H1 (cell line): Measurements from ENCODE around the gene GALK1. TPM values are rescaled to one million over a fixed set of nuclear protein-coding genes. Genes with fewer than 3 reads are reported as not detected.

Experiments used
- CTCF ChIA-PET: fragments of 300-600 bp; sonication (Branson Sonifier 250); formaldehyde crosslinking; loops from one replicate; lab custom pipeline; 2021; ENCODE audit not compliant: partially characterized antibody; lab: Charles Lee
- POLR2A ChIA-PET: fragments of 300-600 bp; sonication (Branson Sonifier 250); formaldehyde crosslinking; loops from one replicate; lab custom pipeline; 2021; ENCODE audit warnings: inconsistent platforms; ENCODE audit not compliant: partially characterized antibody; lab: Charles Lee
- DNase-seq, 2 experiments: peaks; one replicate each; pipeline versions ENCODE4 v3.0.0 to v3.0.0-alpha.2; 2010 to 2022; ENCODE audit warnings: low spot score in 2 of 2, low read depth in 1 of 2, mixed read lengths in 1 of 2
- FAIRE-seq: peaks from 2 replicates; lab custom pipeline; 2011; peaks lifted over from hg19 to GRCh38; lab: Jason Lieb, UNC
- H2AFZ ChIP-seq: 2 replicates; pipeline ENCODE4 v1.8.1; 2012; ENCODE audit warnings: low read length, inconsistent platforms
- H2AK5ac ChIP-seq: 2 replicates; pipeline ENCODE4 v1.6.1; 2013; ENCODE audit warnings: low read depth, low read length
- H2BK120ac ChIP-seq: replicated peaks from 2 replicates; pipeline ENCODE3; 2013; ENCODE audit warnings: low read depth, low read length, inconsistent platforms
- H2BK12ac ChIP-seq: 2 replicates; pipeline ENCODE4 v1.6.1; 2013; ENCODE audit warnings: low read depth, low read length
- H2BK15ac ChIP-seq: 2 replicates; pipeline ENCODE4 v1.6.1; 2013; ENCODE audit warnings: low read length
- H2BK20ac ChIP-seq: 2 replicates; pipeline ENCODE4 v1.6.1; 2013; ENCODE audit warnings: low read length
- H2BK5ac ChIP-seq: 2 replicates; pipeline ENCODE4 v1.6.1; 2013; ENCODE audit warnings: low read depth, low read length
- H3K14ac ChIP-seq: 2 replicates; pipeline ENCODE4 v1.6.1; 2013; ENCODE audit warnings: inconsistent platforms; ENCODE audit not compliant: insufficient read length
- H3K18ac ChIP-seq: 2 replicates; pipeline ENCODE4 v1.6.1; 2013; ENCODE audit warnings: low read length; ENCODE audit errors: extremely low read depth
- H3K23ac ChIP-seq: 2 replicates; pipeline ENCODE4 v1.6.1; 2013; ENCODE audit warnings: inconsistent platforms; ENCODE audit not compliant: insufficient read length
- H3K23me2 ChIP-seq: 2 replicates; pipeline ENCODE4 v1.6.1; 2013; ENCODE audit warnings: low read depth, low read length
- H3K27ac ChIP-seq: 2 replicates; pipeline ENCODE4 v1.6.1; 2011; ENCODE audit warnings: low read depth, low read length, inconsistent platforms
- H3K27me3 ChIP-seq, 4 experiments: replicated peaks in 1 of 4; 1 replicate in 1 of 4; 2 replicates in 3 of 4; pipeline versions ENCODE4 v1.6.1 to v1.8.1; 2011 to 2013; ENCODE audit warnings: low read length in 3 of 4, mild to moderate bottlenecking in 3 of 4, inconsistent platforms in 2 of 4, mixed read lengths in 2 of 4, moderate library complexity in 1 of 4; ENCODE audit not compliant: control insufficient read depth in 3 of 4, insufficient read depth in 3 of 4; ENCODE audit errors: extremely low read depth in 1 of 4
- H3K36me3 ChIP-seq, 4 experiments: 2 replicates each; pipeline versions ENCODE4 v1.6.1 to v1.8.1; 2011 to 2013; ENCODE audit warnings: mild to moderate bottlenecking in 4 of 4, low read length in 3 of 4, moderate library complexity in 2 of 4, control low read depth in 1 of 4, inconsistent platforms in 1 of 4; ENCODE audit not compliant: insufficient read depth in 4 of 4, control insufficient read depth in 2 of 4
- H3K4ac ChIP-seq: replicated peaks from 2 replicates; pipeline ENCODE3; 2013; ENCODE audit warnings: low read length, low read depth, mixed read lengths, inconsistent platforms; ENCODE audit not compliant: insufficient read length
- H3K4me1 ChIP-seq, 4 experiments: replicated peaks in 1 of 4; 1 replicate in 1 of 4; 2 replicates in 3 of 4; pipeline versions ENCODE4 v1.6.1 to v1.8.1; 2011 to 2013; ENCODE audit warnings: low read length in 3 of 4, inconsistent platforms in 2 of 4, mixed read lengths in 1 of 4; ENCODE audit not compliant: insufficient read depth in 4 of 4, control insufficient read depth in 3 of 4
- H3K4me2 ChIP-seq, 2 experiments: 2 replicates each; pipeline versions ENCODE4 v1.6.1 to v1.8.1; 2011 to 2013; ENCODE audit warnings: low read depth in 2 of 2, low read length in 2 of 2, control low read depth in 1 of 2, inconsistent platforms in 1 of 2, mild to moderate bottlenecking in 1 of 2; ENCODE audit not compliant: insufficient read depth in 1 of 2
- H3K4me3 ChIP-seq, 4 experiments: fragments of 200-600, 300-600 bp in 1 of 4; sonication (generic), shearing (Covaris generic), sonication (Bioruptor Twin) in 1 of 4; 2 replicates each; pipeline versions ENCODE4 v1.5.1 to v1.8.1; 2011 to 2016; ENCODE audit warnings: low read length in 4 of 4, low read depth in 3 of 4, control low read depth in 2 of 4, inconsistent platforms in 2 of 4, mild to moderate bottlenecking in 2 of 4, mixed read lengths in 1 of 4, moderate library complexity in 1 of 4; ENCODE audit not compliant: insufficient read depth in 2 of 4; ENCODE audit errors: extremely low read depth in 1 of 4
- H3K56ac ChIP-seq: replicated peaks from 2 replicates; pipeline ENCODE3; 2013; ENCODE audit warnings: low read depth, mild to moderate bottlenecking, mixed read lengths, low read length, inconsistent platforms; ENCODE audit not compliant: insufficient read length
- H3K79me1 ChIP-seq: 2 replicates; pipeline ENCODE4 v1.6.1; 2013; ENCODE audit warnings: low read depth, low read length, control low read depth
- H3K79me2 ChIP-seq, 2 experiments: 2 replicates each; pipeline versions ENCODE4 v1.6.1 to v1.8.1; 2012 to 2013; ENCODE audit warnings: low read length in 2 of 2, mild to moderate bottlenecking in 2 of 2, inconsistent platforms in 1 of 2; ENCODE audit not compliant: insufficient read depth in 2 of 2, control insufficient read depth in 1 of 2
- H3K9ac ChIP-seq, 4 experiments: replicated peaks in 1 of 4; 1 replicate in 1 of 4; 2 replicates in 3 of 4; pipeline versions ENCODE4 v1.6.1 to v1.8.1; 2011 to 2013; ENCODE audit warnings: low read depth in 3 of 4, low read length in 3 of 4, control low read depth in 2 of 4, mild to moderate bottlenecking in 2 of 4, moderate library complexity in 2 of 4, inconsistent platforms in 1 of 4; ENCODE audit errors: extremely low read depth in 1 of 4
- H3K9me3 ChIP-seq, 2 experiments: 2 replicates each; pipeline versions ENCODE4 v1.6.1 to v1.8.1; 2012 to 2013; ENCODE audit warnings: mild to moderate bottlenecking in 2 of 2, moderate library complexity in 2 of 2, control low read depth in 1 of 2, inconsistent platforms in 1 of 2, low read depth in 1 of 2, low read length in 1 of 2, mixed read lengths in 1 of 2; ENCODE audit not compliant: insufficient read depth in 2 of 2
- H4K20me1 ChIP-seq, 2 experiments: replicated peaks in 1 of 2; 2 replicates each; pipeline versions ENCODE3 to v1.8.1; 2011 to 2013; ENCODE audit warnings: inconsistent platforms in 2 of 2, low read length in 2 of 2, mild to moderate bottlenecking in 1 of 2; ENCODE audit not compliant: insufficient read depth in 2 of 2, control insufficient read depth in 1 of 2
- H4K5ac ChIP-seq: 2 replicates; pipeline ENCODE4 v1.6.1; 2013; ENCODE audit warnings: low read length, low read depth, mixed read lengths, inconsistent platforms; ENCODE audit not compliant: insufficient read length
- H4K8ac ChIP-seq: 2 replicates; pipeline ENCODE4 v1.8.0; 2013; ENCODE audit warnings: mild to moderate bottlenecking, moderate library complexity, low read length, inconsistent platforms; ENCODE audit not compliant: insufficient read depth; ENCODE audit errors: extremely low read depth
- H4K91ac ChIP-seq: replicated peaks from 2 replicates; pipeline ENCODE3; 2013; ENCODE audit warnings: low read length, mixed read lengths, inconsistent platforms; ENCODE audit not compliant: insufficient read length
- CREB1 ChIP-seq: IDR thresholded peaks from 2 replicates; pipeline ENCODE4 v1.6.1; 2012; ENCODE audit warnings: inconsistent platforms
- CTCF ChIP-seq, 3 experiments: IDR thresholded peaks; 1 replicate in 2 of 3; 2 replicates in 1 of 3; pipeline versions ENCODE4 v1.5.1 to v1.6.1; 2011; ENCODE audit warnings: low read length in 3 of 3, mild to moderate bottlenecking in 3 of 3, inconsistent platforms in 2 of 3, low read depth in 1 of 3, moderate library complexity in 1 of 3; ENCODE audit not compliant: insufficient read depth in 1 of 3; ENCODE audit errors: control extremely low read depth in 1 of 3
- EZH2 ChIP-seq: fragments of 200-600 bp; sonication (generic); IDR thresholded peaks from 2 replicates; pipeline ENCODE4 v1.7.1; 2012; ENCODE audit warnings: low read depth, mild to moderate bottlenecking, moderate library complexity, low read length, inconsistent platforms; ENCODE audit not compliant: severe bottlenecking
- KDM1A ChIP-seq: fragments of 200-600, 300-600 bp; sonication (generic); IDR thresholded peaks from 2 replicates; pipeline ENCODE4 v1.7.1; 2016; ENCODE audit warnings: mild to moderate bottlenecking, low read length, borderline replicate concordance
- NRF1 ChIP-seq: IDR thresholded peaks from 2 replicates; pipeline ENCODE4 v1.6.1; 2011; ENCODE audit warnings: mild to moderate bottlenecking, low read depth, low read length, improper control_type of control experiment
- SIX5 ChIP-seq: IDR thresholded peaks from 2 replicates; pipeline ENCODE4 v1.6.1; 2011; ENCODE audit warnings: mild to moderate bottlenecking, low read depth, low read length
- SRF ChIP-seq: IDR thresholded peaks from 2 replicates; pipeline ENCODE4 v1.6.1; 2011; ENCODE audit warnings: mild to moderate bottlenecking, low read depth, low read length, moderate library complexity
- TAF1 ChIP-seq: IDR thresholded peaks from 2 replicates; pipeline ENCODE4 v1.6.1; 2011; ENCODE audit warnings: mild to moderate bottlenecking, low read depth, low read length
- TEAD4 ChIP-seq: IDR thresholded peaks from 2 replicates; pipeline ENCODE4 v1.6.1; 2012; ENCODE audit warnings: low read depth, low read length, inconsistent platforms, mixed read lengths
- WGBS, 2 experiments: shearing (Covaris generic) in 1 of 2; methylation state at CpG; one replicate each; pipeline versions ENCODE4 v1.1.6 to v1.1.7; 2013 to 2015; ENCODE audit warnings: low lambda C conversion rate in 2 of 2, mixed read lengths in 2 of 2, inconsistent platforms in 1 of 2, low coverage in 1 of 2, missing lambda C conversion rate in 1 of 2; ENCODE audit not compliant: insufficient replicate concordance in 2 of 2, insufficient coverage in 1 of 2, insufficient read length in 1 of 2; ENCODE audit errors: extremely low coverage in 1 of 2, missing lambda C conversion rate in 1 of 2; 5-methylcytosine and 5-hydroxymethylcytosine counted together
- polyA plus RNA-seq, 7 experiments: library from polyadenylated mRNA; depleted of rRNA in 3 of 7; stranded (reverse) in 5 of 7; unstranded in 2 of 7; fragments of >200 nt in 5 of 7; fragments of 200-250 nt in 2 of 7; gene quantifications; 1 replicate in 5 of 7; 2 replicates in 1 of 7; 4 replicates in 1 of 7; pipeline versions ENCODE4 v1.2.1 to v1.2.3, GENCODE V29; 2011 to 2013; ENCODE audit warnings: missing spikeins in 2 of 7, mixed read lengths in 2 of 7
- total RNA-seq: library from RNA; stranded (reverse); fragmentation: NEBNext Ultra II Directional; extraction: Animal tissue kit (Norgen Biotek cat#: 25700); gene quantifications from 2 replicates; pipeline ENCODE4 v1.2.1, GENCODE V29; 2021

GALK1 gene
- total and polyA plus RNA-seq, 2 of the 8 experiments (the other 6 are each of a cell fraction or from before 2014, with no cell fraction given), result 34.1 to 47.9 TPM

DNA sequence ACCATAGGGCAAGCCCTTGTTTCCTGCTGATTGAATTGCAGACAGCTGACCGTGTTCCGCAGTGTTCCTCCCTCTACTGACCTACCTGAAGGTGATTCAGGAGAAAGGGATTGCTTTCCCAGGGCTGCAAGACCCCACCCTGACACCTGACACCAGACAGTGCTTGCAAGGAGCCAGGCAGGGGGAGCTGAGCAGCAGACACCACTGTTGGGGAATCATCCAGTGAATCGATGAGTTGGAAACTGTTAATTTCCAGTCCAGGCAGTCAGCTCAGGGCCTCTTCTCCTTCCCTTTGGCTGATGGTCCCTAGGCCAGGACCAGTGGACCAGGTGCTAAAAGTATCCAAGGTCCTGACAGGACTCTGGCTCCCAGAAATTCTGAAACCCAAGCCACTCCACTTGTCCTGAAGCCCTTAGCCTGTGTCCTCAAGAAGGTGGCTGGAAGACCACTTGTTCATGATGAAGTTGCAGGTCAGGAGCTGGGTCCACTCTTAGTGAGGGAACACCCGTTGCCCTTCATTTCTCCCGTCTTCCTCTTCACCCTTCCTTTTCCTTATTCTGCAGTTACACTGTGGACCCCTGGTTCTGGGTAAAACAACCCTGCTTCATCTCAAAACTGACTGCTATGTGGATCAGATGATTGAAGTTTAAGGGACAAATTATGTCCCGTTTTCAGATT, 10.1 kb upstream of the GALK1 start:
- Histone ChIP-seq H3K79me1 (no peaks in the 10 kb centered on the region), H2BK12ac (no peak overlapping the region; the same call in 1 of the 2 replicates), H2BK20ac (no peak overlapping the region), H2BK15ac (no peak overlapping the region), H3K4me3 (no peak overlapping the region), H4K20me1 (peaks cover 10 to 12% of the 10 kb centered on the region in 2 experiments), H2AFZ (no peak overlapping the region), H2AK5ac (no peak overlapping the region), H3K18ac (no peak overlapping the region), H3K23me2 (no peaks in the 10 kb centered on the region), H4K91ac (no peak overlapping the region), H3K27me3 (no peaks in the 10 kb centered on the region), H3K23ac (no peak overlapping the region), H3K14ac (no peak overlapping the region), H3K4ac (no peak overlapping the region), H3K56ac (no peak overlapping the region), H4K5ac (no peak overlapping the region), H3K36me3 (peaks cover 0 to 29% (median 14%) of the 10 kb centered on the region in 4 experiments; a peak in 5 of 8 replicates), H3K79me2 (peaks cover 3 to 28% of the 10 kb centered on the region in 2 experiments; a peak in 3 of 4 replicates), H2BK120ac (no peak overlapping the region), H4K8ac (peak overlapping the region; percentile 45; the same call in 1 of the 2 replicates), H3K9me3 (no peaks in the 10 kb centered on the region), H3K27ac (no peak overlapping the region), H3K4me1 (peaks cover 0 to 4% (median 0%) of the 10 kb centered on the region in 4 experiments; a peak in 4 of 7 replicates), H3K4me2 (no peak overlapping the region), H2BK5ac (no peak overlapping the region), H3K9ac (no peak overlapping the region)
- ChIA-PET CTCF (interaction anchor here (0.8 to 21.4 kb wide), 10 partner anchors 9 to 173 kb away, joined by 3 to 359 read pairs (median 4); partner anchors contain the start of genes GALK1 and UNK), POLR2A (interaction anchor here (1.0 to 8.5 kb wide), 12 partner anchors 10 to 257 kb away, joined by 3 to 425 read pairs (median 8); partner anchors contain the start of genes GALK1, ITGB4, TRIM47 and UNK)
- DNase-seq, result peak in 1 of 2 experiments; percentile 57
- 79% methylated on average over 6 of the region's 6 CpGs; no CpG with 5 or more reads in 1 of the 2 experiments for WGBS, 2 experiments
- no peak for FAIRE-seq
- TF ChIP-seq NRF1, result no peak
- no peak for TF ChIP-seq CTCF (IDR thresholded peaks at IDR 0.05; ENCODE audit: control extremely low read depth in 1 of 3, insufficient read depth in 1 of 3, low read depth in 1 of 3, low read length in 3 of 3)
- TF ChIP-seq TEAD4, result no peak
- no peak for TF ChIP-seq KDM1A
- no peak for TF ChIP-seq CREB1
- TF ChIP-seq TAF1, result no peak
- TF ChIP-seq EZH2, result no peak
- no peak for TF ChIP-seq SIX5
- no peak for TF ChIP-seq SRF
